K562 (cell line): ENCODE measurements around the gene TIMM10. TPM values are rescaled to one million over a fixed set of nuclear protein-coding genes. Genes with fewer than 3 reads are reported as not detected.

Experiments
- ATF6 ChIP-seq: sonication (generic); formaldehyde crosslinking; IDR thresholded peaks from 2 replicates; pipeline ENCODE4 v1.4.0; 2020; ENCODE audit warnings: mild to moderate bottlenecking, missing genetic modification reagents
- BHLHE40 ChIP-seq: IDR thresholded peaks from 2 replicates; pipeline ENCODE4 v1.6.1; 2011; ENCODE audit warnings: low read length, improper control_type of control experiment
- CBX3 ChIP-seq, 2 experiments: IDR thresholded peaks; 1 replicate in 1 of 2; 2 replicates in 1 of 2; pipeline ENCODE4 v1.6.1; 2012; ENCODE audit warnings: inconsistent platforms in 2 of 2, low read length in 2 of 2, borderline replicate concordance in 1 of 2, control low read depth in 1 of 2
- E2F1 ChIP-seq: sonication (generic); formaldehyde crosslinking; IDR thresholded peaks from 2 replicates; pipeline ENCODE4 v1.8.1; 2023; ENCODE audit warnings: mild to moderate bottlenecking, missing genetic modification reagents, moderate library complexity
- ETS1 ChIP-seq: conservative IDR thresholded peaks from 2 replicates; pipeline ENCODE4 v1.6.1; 2011; ENCODE audit warnings: low read depth, mild to moderate bottlenecking, low read length; ENCODE audit not compliant: control insufficient read depth
- JUNB ChIP-seq: fragments of 450-650 bp; formaldehyde crosslinking; conservative IDR thresholded peaks from 2 replicates; pipeline ENCODE4 v1.4.0; 2020; ENCODE audit warnings: mild to moderate bottlenecking
- SRSF1 ChIP-seq: fragments of 200-400 bp; formaldehyde crosslinking; IDR thresholded peaks from 2 replicates; pipeline ENCODE4 v1.6.1; 2017; ENCODE audit warnings: mild to moderate bottlenecking, low read depth, low read length, moderate library complexity
- STAT5A ChIP-seq: IDR thresholded peaks from 2 replicates; pipeline ENCODE4 v1.6.1; 2012; ENCODE audit warnings: low read length, inconsistent platforms, borderline replicate concordance
- STAT6 ChIP-seq: sonication (generic); formaldehyde crosslinking; IDR thresholded peaks from 2 replicates; pipeline ENCODE4 v1.8.1; 2023; ENCODE audit warnings: mild to moderate bottlenecking, missing genetic modification reagents
- ZBED1 ChIP-seq: IDR thresholded peaks from 2 replicates; pipeline ENCODE4 v1.6.1; 2014
- ZNF23 ChIP-seq: fragments of 250-450 bp; sonication (Bioruptor Pico); IDR thresholded peaks from 2 replicates; pipeline ENCODE4 v1.4.0; 2020; ENCODE audit warnings: mild to moderate bottlenecking
- ZNF609 ChIP-seq: sonication (generic); formaldehyde crosslinking; IDR thresholded peaks from 2 replicates; pipeline ENCODE4 v1.8.1; 2023; ENCODE audit warnings: missing genetic modification reagents, mild to moderate bottlenecking, borderline replicate concordance
- ZNF707 ChIP-seq: fragments of 250-450 bp; sonication (Bioruptor Pico); conservative IDR thresholded peaks from 2 replicates; pipeline ENCODE4 v1.8.0; 2022; ENCODE audit warnings: inconsistent platforms, mild to moderate bottlenecking, moderate library complexity
- ZNF830 ChIP-seq: fragments of 250-450 bp; sonication (Bioruptor Pico); IDR thresholded peaks from 2 replicates; pipeline ENCODE4 v1.5.0; 2021; ENCODE audit warnings: mild to moderate bottlenecking
- polyA plus RNA-seq, 8 experiments: library from polyadenylated mRNA; depleted of rRNA in 4 of 8; stranded (reverse) in 5 of 8; unstranded in 3 of 8; fragments of >200 nt; fragmentation: Nextera tagmentation in 2 of 8; fragmentation: Illumina TruSeq in 1 of 8; extraction: Ambion mirVana in 2 of 8; extraction: Trizol in 1 of 8; gene quantifications; 2 replicates each; pipeline versions ENCODE4 v1.2.1 to v1.2.3, GENCODE V29; 2011 to 2014; ENCODE audit warnings: inconsistent platforms in 1 of 8, missing spikeins in 1 of 8
- total RNA-seq, 7 experiments: library from RNA; depleted of rRNA in 6 of 7; stranded (reverse); fragments of >200 nt in 6 of 7; fragmentation: Illumina TruSeq in 2 of 7; extraction: Trizol in 2 of 7; gene quantifications; 2 replicates each; pipeline versions ENCODE4 v1.2.1 to v1.2.3, GENCODE V29; 2011 to 2021; ENCODE audit warnings: low replicate concordance in 1 of 7

The TIMM10 gene
- total and polyA plus RNA-seq, 9 of the 15 experiments (the other 6 are each of a cell fraction or from before 2014, with no cell fraction given): 109 to 553 (median 172) TPM

GRCh38 chr11:57530596-57531507 lies at the start of gene TIMM10 (continued):
- TF ChIP-seq E2F1 (CRISPR knock-in tag) (0 out of 2 replicates have a peak, but pooled peaks have one; percentile 66), ZNF609 (CRISPR knock-in tag) (no peak), SRSF1 (no peak), JUNB (CRISPR knock-in tag) (no peak), ATF6 (CRISPR knock-in tag) (peak; percentile 72), STAT5A (peak; percentile 93), STAT6 (no peak; the same call in 1 of the 2 replicates), ZNF707 (no peak), BHLHE40 (peak; percentile 75), ZBED1 (no peak), ZNF830 (CRISPR knock-in tag) (no peak), ZNF23 (CRISPR knock-in tag) (no peak), CBX3 (IDR thresholded peaks at IDR 0.05; ENCODE audit: borderline replicate concordance in 1 of 2, low read length in 2 of 2) (0 out of 3 replicates have a peak, but pooled peaks of 1 of the 2 experiments have one; percentile 14), ETS1 (peak; percentile 87)
